ENCODE results near the gene PIGN. TPM values are rescaled to one million over a fixed set of nuclear protein-coding genes. Genes with fewer than 3 reads are reported as not detected.

Gene PIGN
- total RNA-seq, 1 experiment from 2014 or later, result 22.8 TPM

- CTCF ChIA-PET, result no interaction called here
- no peak for DNase-seq
- POLR2A ChIA-PET, result no interaction called here
- Mint-ChIP-seq H3K9me3 (ENCODE audit: unreplicated experiment) (no peaks in the 10 kb centered on the region), H3K27me3 (ENCODE audit: insufficient read depth, unreplicated experiment) (no peaks in the 10 kb centered on the region), H3K4me3 (ENCODE audit: unreplicated experiment) (no peak overlapping the region), H3K36me3 (ENCODE audit: insufficient read depth, unreplicated experiment) (no peaks in the 10 kb centered on the region), H3K4me1 (ENCODE audit: low read depth, unreplicated experiment) (no peaks in the 10 kb centered on the region), H3K27ac (ENCODE audit: unreplicated experiment) (no peak overlapping the region)
- Histone ChIP-seq H3K9me3 (no peaks in the 10 kb centered on the region), H3K36me3 (ENCODE audit: control insufficient read depth, insufficient read depth, low read length) (no peaks in the 10 kb centered on the region), H3K4me1 (no peaks in the 10 kb centered on the region), H3K27me3 (replicated peaks; ENCODE audit: control insufficient read depth, insufficient read depth, low read length) (no peaks in the 10 kb centered on the region), H3K4me3 (ENCODE audit: low read depth, low read length) (no peak overlapping the region)
- no peak for TF ChIP-seq CTCF (IDR thresholded peaks at IDR 0.05; ENCODE audit: insufficient read depth in 1 of 2, low read depth in 1 of 2, low read length in 1 of 2, severe bottlenecking in 1 of 2, unreplicated experiment in 1 of 2)
- intact Hi-C loops (cut with micrococcal nuclease; ENCODE audit: unreplicated experiment), result no loop called here
- BruUV-seq (replicated peaks), result no TSS peak
Observed at GRCh38 chr18:62118328-62118727, 68.5 kb downstream of the PIGN start.

GRCh38 chr18:62109676-62110075 is 77.2 kb downstream of the PIGN start:
- no peaks in the 10 kb centered on the region for H3K27me3 Mint-ChIP-seq (ENCODE audit: insufficient read depth, unreplicated experiment)
- no TSS peak for BruUV-seq (replicated peaks)

GRCh38 chr18:62107881-62108280 is 79.0 kb downstream of the PIGN start:
- H3K36me3 Mint-ChIP-seq (ENCODE audit: insufficient read depth, unreplicated experiment), result no peaks in the 10 kb centered on the region
- Histone ChIP-seq H3K9me3 (no peaks in the 10 kb centered on the region), H3K27me3 (replicated peaks; ENCODE audit: control insufficient read depth, insufficient read depth, low read length) (no peaks in the 10 kb centered on the region), H3K4me1 (no peaks in the 10 kb centered on the region), H3K4me3 (ENCODE audit: low read depth, low read length) (no peak overlapping the region), H3K36me3 (ENCODE audit: control insufficient read depth, insufficient read depth, low read length) (no peaks in the 10 kb centered on the region)
- H3K4me3 Mint-ChIP-seq (ENCODE audit: unreplicated experiment), result no peak overlapping the region
- POLR2A ChIA-PET, result no interaction called here
- intact Hi-C loops (cut with micrococcal nuclease; ENCODE audit: unreplicated experiment), result no loop called here
- CTCF ChIA-PET, result no interaction called here
- no TSS peak for BruUV-seq (replicated peaks)
- no peak for DNase-seq
- no peaks in the 10 kb centered on the region for H3K9me3 Mint-ChIP-seq (ENCODE audit: unreplicated experiment)
- no peaks in the 10 kb centered on the region for H3K4me1 Mint-ChIP-seq (ENCODE audit: low read depth, unreplicated experiment)
- H3K27me3 Mint-ChIP-seq (ENCODE audit: insufficient read depth, unreplicated experiment), result no peaks in the 10 kb centered on the region
- no peak for TF ChIP-seq CTCF (IDR thresholded peaks at IDR 0.05; ENCODE audit: insufficient read depth in 1 of 2, low read depth in 1 of 2, low read length in 1 of 2, severe bottlenecking in 1 of 2, unreplicated experiment in 1 of 2)
- no peak overlapping the region for H3K27ac Mint-ChIP-seq (ENCODE audit: unreplicated experiment)

More at GRCh38 chr18:62109676-62110075, 77.2 kb downstream of the PIGN start:
- Histone ChIP-seq H3K36me3 (ENCODE audit: control insufficient read depth, insufficient read depth, low read length) (no peaks in the 10 kb centered on the region), H3K4me3 (ENCODE audit: low read depth, low read length) (no peak overlapping the region), H3K9me3 (no peaks in the 10 kb centered on the region), H3K27me3 (replicated peaks; ENCODE audit: control insufficient read depth, insufficient read depth, low read length) (no peaks in the 10 kb centered on the region), H3K4me1 (no peaks in the 10 kb centered on the region)
- intact Hi-C loops (cut with micrococcal nuclease; ENCODE audit: unreplicated experiment), result no loop called here
- Mint-ChIP-seq H3K9me3 (ENCODE audit: unreplicated experiment) (no peaks in the 10 kb centered on the region), H3K36me3 (ENCODE audit: insufficient read depth, unreplicated experiment) (no peaks in the 10 kb centered on the region), H3K27ac (ENCODE audit: unreplicated experiment) (no peak overlapping the region), H3K4me3 (ENCODE audit: unreplicated experiment) (no peak overlapping the region), H3K4me1 (ENCODE audit: low read depth, unreplicated experiment) (no peaks in the 10 kb centered on the region)
- ChIA-PET POLR2A (no interaction called here), CTCF (no interaction called here)
- DNase-seq, result no peak
- no peak for TF ChIP-seq CTCF (IDR thresholded peaks at IDR 0.05; ENCODE audit: insufficient read depth in 1 of 2, low read depth in 1 of 2, low read length in 1 of 2, severe bottlenecking in 1 of 2, unreplicated experiment in 1 of 2)
